Osteoblast (primary cell): ENCODE data around the gene NID2. TPM values are rescaled to one million over a fixed set of nuclear protein-coding genes. Genes with fewer than 3 reads are reported as not detected.

ENCODE experiments used
- DNase-seq: peaks from one replicate; pipeline ENCODE4 v3.0.0; 2011; ENCODE audit warnings: low spot score, mixed read lengths; ENCODE audit not compliant: insufficient read length; ENCODE audit errors: missing footprints
- H2AFZ ChIP-seq: 2 replicates; pipeline ENCODE4 v1.6.0; 2011; ENCODE audit warnings: mild to moderate bottlenecking, low read length
- H3K27ac ChIP-seq: 2 replicates; pipeline ENCODE4 v1.5.1; 2011; ENCODE audit warnings: mild to moderate bottlenecking, low read depth, low read length, moderate library complexity
- H3K27me3 ChIP-seq: 2 replicates; pipeline ENCODE4 v1.6.0; 2012; ENCODE audit warnings: mild to moderate bottlenecking, control low read depth, inconsistent platforms, low read length, moderate library complexity; ENCODE audit not compliant: insufficient read depth
- H3K36me3 ChIP-seq: 2 replicates; pipeline ENCODE4 v1.5.1; 2011; ENCODE audit warnings: mild to moderate bottlenecking, low read length, control low read depth, moderate library complexity; ENCODE audit not compliant: insufficient read depth
- H3K4me1 ChIP-seq: 2 replicates; pipeline ENCODE4 v1.5.1; 2011; ENCODE audit warnings: mild to moderate bottlenecking, low read length, control low read depth, moderate library complexity; ENCODE audit not compliant: insufficient read depth
- H3K4me2 ChIP-seq: 2 replicates; pipeline ENCODE4 v1.6.0; 2011; ENCODE audit warnings: mild to moderate bottlenecking, low read length; ENCODE audit not compliant: insufficient read depth
- H3K4me3 ChIP-seq: fragments of 200-600 bp; sonication (generic); 3 replicates; pipeline ENCODE4 v1.5.1; 2012; ENCODE audit warnings: mild to moderate bottlenecking, low read length, inconsistent platforms; ENCODE audit not compliant: insufficient read depth
- H3K79me2 ChIP-seq: 2 replicates; pipeline ENCODE4 v1.6.0; 2012; ENCODE audit warnings: mild to moderate bottlenecking, low read length, control low read depth, inconsistent platforms; ENCODE audit not compliant: insufficient read depth
- H3K9me3 ChIP-seq: 2 replicates; pipeline ENCODE4 v1.5.1; 2011; ENCODE audit warnings: low read depth, low read length, control low read depth
- H4K20me1 ChIP-seq: 2 replicates; pipeline ENCODE4 v1.6.0; 2012; ENCODE audit warnings: mild to moderate bottlenecking, low read length, control low read depth; ENCODE audit not compliant: insufficient read depth
- total RNA-seq: library from RNA; depleted of rRNA; stranded (reverse); fragments of >200 nt; gene quantifications from 2 replicates; pipeline ENCODE4 v1.2.3, GENCODE V29; 2012
- TF ChIP-seq, protein P1 (sequence below): IDR thresholded peaks from 2 replicates; pipeline ENCODE4 v1.5.1; 2011; ENCODE audit warnings: mild to moderate bottlenecking, low read depth, low read length, moderate library complexity; ENCODE audit errors: extremely low read depth

The NID2 gene
- total RNA-seq, 1 donor, result 141 TPM

DNA sequence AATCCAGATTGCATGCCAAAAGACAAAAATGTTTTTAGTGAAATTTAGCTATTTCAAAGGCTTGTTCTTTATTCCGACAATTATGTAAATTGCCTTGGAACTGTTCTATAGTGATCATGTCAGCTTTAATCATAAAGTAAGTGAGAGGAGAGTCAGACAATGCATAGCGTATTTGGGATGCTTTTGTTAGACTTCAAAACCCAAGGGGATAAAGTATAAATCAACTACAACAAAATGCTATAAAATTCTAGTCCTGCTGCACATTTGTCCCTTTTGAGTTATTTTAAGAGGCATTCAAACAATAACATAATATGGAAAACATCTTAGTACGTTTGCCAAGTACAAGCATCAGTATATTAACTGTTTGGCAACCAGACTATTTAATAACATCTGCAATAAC, 68.2 kb downstream of the NID2 start:
- peaks cover 19% of the 10 kb centered on the region for H3K79me2 ChIP-seq
- H3K27ac ChIP-seq, result peak overlapping the region; percentile 64
- no peaks in the 10 kb centered on the region for H3K9me3 ChIP-seq

DNA sequence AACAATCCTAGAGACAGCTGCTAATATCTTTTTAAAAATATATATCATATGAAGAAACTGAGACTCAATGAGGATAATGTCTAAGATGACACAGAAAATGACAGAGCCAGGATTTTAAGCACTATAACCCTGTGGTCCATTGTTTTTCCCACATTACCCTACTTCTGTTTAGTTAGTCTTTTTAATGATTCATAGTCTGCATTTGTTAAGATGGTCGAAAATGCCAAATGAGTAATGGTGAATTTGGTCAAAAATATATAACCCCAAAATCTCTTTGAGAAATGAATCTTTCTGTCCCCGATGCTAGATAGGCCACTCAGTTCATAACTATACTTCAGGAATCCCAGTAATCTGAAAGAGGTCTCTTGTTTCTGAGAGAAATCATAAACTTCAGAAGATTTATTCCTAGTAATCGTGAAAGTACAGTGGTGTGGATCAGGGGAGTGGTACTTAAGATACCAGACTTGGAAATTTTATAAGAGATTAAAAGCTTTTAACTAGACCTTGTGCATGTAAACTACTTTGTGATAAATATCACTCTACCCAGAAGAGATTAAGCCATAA, 68.8 kb downstream of the NID2 start:
- Histone ChIP-seq H2AFZ (no peak overlapping the region), H3K9me3 (no peaks in the 10 kb centered on the region), H3K79me2 (peaks cover 19% of the 10 kb centered on the region), H3K4me3 (no peak overlapping the region), H3K27me3 (no peaks in the 10 kb centered on the region), H3K27ac (peak overlapping the region; percentile 64), H4K20me1 (no peaks in the 10 kb centered on the region), H3K36me3 (peaks cover 44% of the 10 kb centered on the region), H3K4me2 (peak overlapping the region; percentile 1), H3K4me1 (peaks cover 21% of the 10 kb centered on the region)
- TF ChIP-seq, protein P1, sequence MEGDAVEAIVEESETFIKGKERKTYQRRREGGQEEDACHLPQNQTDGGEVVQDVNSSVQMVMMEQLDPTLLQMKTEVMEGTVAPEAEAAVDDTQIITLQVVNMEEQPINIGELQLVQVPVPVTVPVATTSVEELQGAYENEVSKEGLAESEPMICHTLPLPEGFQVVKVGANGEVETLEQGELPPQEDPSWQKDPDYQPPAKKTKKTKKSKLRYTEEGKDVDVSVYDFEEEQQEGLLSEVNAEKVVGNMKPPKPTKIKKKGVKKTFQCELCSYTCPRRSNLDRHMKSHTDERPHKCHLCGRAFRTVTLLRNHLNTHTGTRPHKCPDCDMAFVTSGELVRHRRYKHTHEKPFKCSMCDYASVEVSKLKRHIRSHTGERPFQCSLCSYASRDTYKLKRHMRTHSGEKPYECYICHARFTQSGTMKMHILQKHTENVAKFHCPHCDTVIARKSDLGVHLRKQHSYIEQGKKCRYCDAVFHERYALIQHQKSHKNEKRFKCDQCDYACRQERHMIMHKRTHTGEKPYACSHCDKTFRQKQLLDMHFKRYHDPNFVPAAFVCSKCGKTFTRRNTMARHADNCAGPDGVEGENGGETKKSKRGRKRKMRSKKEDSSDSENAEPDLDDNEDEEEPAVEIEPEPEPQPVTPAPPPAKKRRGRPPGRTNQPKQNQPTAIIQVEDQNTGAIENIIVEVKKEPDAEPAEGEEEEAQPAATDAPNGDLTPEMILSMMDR, result no peak
- DNase-seq, result no peak

More for the DNA sequence above, 68.2 kb downstream of the NID2 start:
- Histone ChIP-seq H3K27me3 (no peaks in the 10 kb centered on the region), H2AFZ (no peak overlapping the region), H4K20me1 (no peaks in the 10 kb centered on the region), H3K4me3 (no peak overlapping the region), H3K36me3 (peaks cover 46% of the 10 kb centered on the region), H3K4me1 (peaks cover 21% of the 10 kb centered on the region), H3K4me2 (no peak overlapping the region)
- TF ChIP-seq, protein P1, result no peak
- DNase-seq, result no peak

DNA sequence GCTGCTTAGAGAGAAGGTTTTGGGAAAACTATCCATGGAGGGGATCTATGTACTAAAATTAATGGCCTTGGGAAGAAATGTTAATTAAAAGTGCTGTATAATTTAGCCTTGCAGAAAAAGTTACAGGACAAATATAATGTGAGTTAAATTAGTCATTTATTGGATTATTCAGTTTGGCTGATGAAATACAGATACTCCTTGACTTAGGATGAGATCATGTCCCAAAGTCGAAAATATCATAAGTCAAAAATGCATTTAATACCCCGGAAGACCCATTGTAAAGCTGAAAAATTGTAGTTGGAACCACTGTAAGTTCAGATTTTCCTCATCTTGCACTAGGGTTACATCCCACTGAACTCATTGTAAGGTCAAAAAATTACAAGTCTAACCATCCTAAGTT, 69.8 kb downstream of the NID2 start:
- no peak overlapping the region for H2AFZ ChIP-seq
- TF ChIP-seq, protein P1, result no peak

DNA sequence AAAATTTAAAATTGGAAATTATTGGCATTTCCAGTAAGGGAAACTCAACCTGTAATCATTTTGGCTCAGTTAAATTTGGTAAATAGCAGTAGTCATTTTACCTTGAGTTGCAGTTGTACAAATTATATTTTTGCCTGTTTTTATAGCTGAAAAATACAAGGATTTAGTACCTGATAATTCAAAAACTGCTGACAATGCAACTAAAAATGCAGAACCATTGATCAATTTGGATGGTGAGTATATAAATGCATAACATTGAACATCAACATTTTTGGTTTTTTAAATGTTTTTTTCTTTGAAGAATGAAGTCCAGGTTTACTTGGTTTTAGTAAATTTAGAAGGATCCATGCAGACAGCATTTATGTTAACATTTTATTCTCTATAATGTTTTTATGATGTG, 70.5 kb downstream of the NID2 start:
- H3K4me2 ChIP-seq, result no peak overlapping the region
- H3K79me2 ChIP-seq, result peaks cover 24% of the 10 kb centered on the region
- H3K9me3 ChIP-seq, result no peaks in the 10 kb centered on the region
- TF ChIP-seq, protein P1, result no peak
- no peak overlapping the region for H2AFZ ChIP-seq
- H3K36me3 ChIP-seq, result peaks cover 44% of the 10 kb centered on the region
- H3K27me3 ChIP-seq, result no peaks in the 10 kb centered on the region
- H4K20me1 ChIP-seq, result no peaks in the 10 kb centered on the region
- DNase-seq, result no peak
- peak overlapping the region; percentile 64 for H3K27ac ChIP-seq
- peaks cover 21% of the 10 kb centered on the region for H3K4me1 ChIP-seq
- no peak overlapping the region for H3K4me3 ChIP-seq

More for the DNA sequence above, 69.8 kb downstream of the NID2 start:
- Histone ChIP-seq H4K20me1 (no peaks in the 10 kb centered on the region), H3K27ac (peak overlapping the region; percentile 64), H3K27me3 (no peaks in the 10 kb centered on the region), H3K79me2 (peaks cover 19% of the 10 kb centered on the region), H3K4me3 (no peak overlapping the region), H3K9me3 (no peaks in the 10 kb centered on the region), H3K4me1 (peaks cover 21% of the 10 kb centered on the region), H3K36me3 (peaks cover 45% of the 10 kb centered on the region), H3K4me2 (peak overlapping the region; percentile 1)
- no peak for DNase-seq
